ENCODE data around the gene USP22. TPM values are rescaled to one million over a fixed set of nuclear protein-coding genes. Genes with fewer than 3 reads are reported as not detected.

The USP22 gene
- total and polyA plus RNA-seq, 2 of the 13 experiments (the other 11 are each of a cell fraction or from before 2014, with no cell fraction given), result 98.0 to 130 TPM

DNA sequence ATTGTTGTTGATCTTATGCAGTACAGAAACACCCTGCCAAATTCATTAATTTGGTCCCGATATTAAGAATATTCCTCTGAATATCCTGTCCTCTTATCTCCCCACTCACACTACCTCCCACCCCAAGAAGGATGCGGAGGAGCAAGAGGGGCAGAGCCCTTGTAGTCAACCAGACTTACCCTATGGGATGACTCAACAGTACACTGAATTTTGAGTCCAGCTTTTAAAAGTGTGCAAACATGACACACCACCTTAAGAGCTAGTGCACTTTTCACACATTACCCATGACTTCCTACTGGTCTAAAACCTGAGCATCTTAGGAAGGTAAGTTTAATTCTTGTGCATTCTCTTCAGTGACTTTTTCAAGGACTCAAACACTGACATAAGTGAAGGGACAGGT is 9.5 kb downstream of the USP22 start (continued):
- TF ChIP-seq, protein P1, sequence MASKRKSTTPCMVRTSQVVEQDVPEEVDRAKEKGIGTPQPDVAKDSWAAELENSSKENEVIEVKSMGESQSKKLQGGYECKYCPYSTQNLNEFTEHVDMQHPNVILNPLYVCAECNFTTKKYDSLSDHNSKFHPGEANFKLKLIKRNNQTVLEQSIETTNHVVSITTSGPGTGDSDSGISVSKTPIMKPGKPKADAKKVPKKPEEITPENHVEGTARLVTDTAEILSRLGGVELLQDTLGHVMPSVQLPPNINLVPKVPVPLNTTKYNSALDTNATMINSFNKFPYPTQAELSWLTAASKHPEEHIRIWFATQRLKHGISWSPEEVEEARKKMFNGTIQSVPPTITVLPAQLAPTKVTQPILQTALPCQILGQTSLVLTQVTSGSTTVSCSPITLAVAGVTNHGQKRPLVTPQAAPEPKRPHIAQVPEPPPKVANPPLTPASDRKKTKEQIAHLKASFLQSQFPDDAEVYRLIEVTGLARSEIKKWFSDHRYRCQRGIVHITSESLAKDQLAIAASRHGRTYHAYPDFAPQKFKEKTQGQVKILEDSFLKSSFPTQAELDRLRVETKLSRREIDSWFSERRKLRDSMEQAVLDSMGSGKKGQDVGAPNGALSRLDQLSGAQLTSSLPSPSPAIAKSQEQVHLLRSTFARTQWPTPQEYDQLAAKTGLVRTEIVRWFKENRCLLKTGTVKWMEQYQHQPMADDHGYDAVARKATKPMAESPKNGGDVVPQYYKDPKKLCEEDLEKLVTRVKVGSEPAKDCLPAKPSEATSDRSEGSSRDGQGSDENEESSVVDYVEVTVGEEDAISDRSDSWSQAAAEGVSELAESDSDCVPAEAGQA (IDR thresholded peaks at IDR 0.05; ENCODE audit: low read depth), result no peak
- TF ChIP-seq, protein P1 (CRISPR knock-in tag; IDR thresholded peaks at IDR 0.05; ENCODE audit: borderline replicate concordance), result no peak
- TF ChIP-seq SAP130 (CRISPR knock-in tag; IDR thresholded peaks at IDR 0.05; ENCODE audit: low read depth), result no peak
- no peak for TF ChIP-seq JUNB (CRISPR knock-in tag; IDR thresholded peaks at IDR 0.05; ENCODE audit: borderline replicate concordance)
- TF ChIP-seq ZNF292 (CRISPR knock-in tag; IDR thresholded peaks at IDR 0.05; ENCODE audit: borderline replicate concordance, low read depth), result no peak
- no peak for TF ChIP-seq SALL2 (CRISPR knock-in tag; IDR thresholded peaks at IDR 0.05)
- no peak for TF ChIP-seq CCDC6 (CRISPR knock-in tag; IDR thresholded peaks at IDR 0.05)
- TF ChIP-seq SALL1 (CRISPR knock-in tag; IDR thresholded peaks at IDR 0.05), result no peak
- TF ChIP-seq ISL2 (CRISPR knock-in tag; IDR thresholded peaks at IDR 0.05), result no peak
- no peak for TF ChIP-seq DPF2 (CRISPR knock-in tag; IDR thresholded peaks at IDR 0.05; ENCODE audit: borderline replicate concordance, low read depth)
